Activated B cell treated with CpG ODN at 0.5 μM for 24 hours (primary cell): ENCODE data around the gene LIMS2. TPM values are rescaled to one million over a fixed set of nuclear protein-coding genes. Genes with fewer than 3 reads are reported as not detected.

Experiments used
- ATAC-seq: fragments of 200-7000 bp; cut with Tn5 transposase; one replicate; pipeline ENCODE4 v1.10.0; 2021; ENCODE audit warnings: low read depth, mild to moderate bottlenecking, moderate library complexity
- CTCF ChIA-PET: fragments of 350-600 bp; sonication (Branson Sonifier 250); formaldehyde crosslinking; loops from one replicate; lab custom pipeline; 2021; ENCODE audit warnings: antibody characterized with exemption; lab: Charles Lee
- POLR2A ChIA-PET: fragments of 350-600 bp; sonication (Branson Sonifier 250); formaldehyde crosslinking; loops from one replicate; lab custom pipeline; 2021; ENCODE audit warnings: antibody characterized with exemption; lab: Charles Lee
- DNase-seq: peaks from one replicate; pipeline ENCODE4 v3.0.0; 2022
- H3K27ac Mint-ChIP-seq: one replicate; pipeline ENCODE4 v1.8.0; 2020; ENCODE audit warnings: mixed read lengths
- H3K27me3 Mint-ChIP-seq: one replicate; pipeline ENCODE4 v1.8.0; 2021; ENCODE audit warnings: mixed read lengths
- H3K36me3 Mint-ChIP-seq: one replicate; pipeline ENCODE4 v1.8.0; 2021; ENCODE audit warnings: low read depth, mixed read lengths
- H3K4me1 Mint-ChIP-seq: one replicate; pipeline ENCODE4 v1.8.0; 2021; ENCODE audit warnings: mixed read lengths
- H3K4me3 Mint-ChIP-seq: one replicate; pipeline ENCODE4 v1.8.0; 2020; ENCODE audit warnings: mild to moderate bottlenecking, mixed read lengths
- H3K9me3 Mint-ChIP-seq: one replicate; pipeline ENCODE4 v1.8.0; 2020; ENCODE audit warnings: mixed read lengths
- intact Hi-C: fragments of 100-400 bp; cut with micrococcal nuclease; formaldehyde crosslinking; loops from one replicate; pipeline ENCODE4 v1.15.1; 2024
- total RNA-seq: library from RNA; stranded (reverse); gene quantifications from 2 replicates; pipeline ENCODE4 v1.2.3, GENCODE V29; 2022
- TF ChIP-seq, protein P1 (sequence below): fragments of 200-600 bp; IDR thresholded peaks from one replicate; pipeline ENCODE4 v1.8.0; 2022; ENCODE audit warnings: antibody characterized with exemption, mild to moderate bottlenecking

LIMS2 gene
- total RNA-seq, 1 donor from 2014 or later, result 5.3 TPM

DNA sequence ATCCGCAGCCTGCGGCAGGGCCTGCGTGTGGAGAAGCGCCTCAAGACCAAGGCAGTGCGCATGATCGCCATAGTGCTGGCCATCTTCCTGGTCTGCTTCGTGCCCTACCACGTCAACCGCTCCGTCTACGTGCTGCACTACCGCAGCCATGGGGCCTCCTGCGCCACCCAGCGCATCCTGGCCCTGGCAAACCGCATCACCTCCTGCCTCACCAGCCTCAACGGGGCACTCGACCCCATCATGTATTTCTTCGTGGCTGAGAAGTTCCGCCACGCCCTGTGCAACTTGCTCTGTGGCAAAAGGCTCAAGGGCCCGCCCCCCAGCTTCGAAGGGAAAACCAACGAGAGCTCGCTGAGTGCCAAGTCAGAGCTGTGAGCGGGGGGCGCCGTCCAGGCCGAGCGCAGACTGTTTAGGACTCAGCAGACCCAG lies 23.9 kb downstream of the LIMS2 start:
- DNase-seq (no peak), ATAC-seq (no peak)
- intact Hi-C loops, result no loop called here
- no peaks in the 10 kb centered on the region for H3K9me3 Mint-ChIP-seq
- no peak overlapping the region for H3K27ac Mint-ChIP-seq
- peaks cover 61% of the 10 kb centered on the region for H3K4me1 Mint-ChIP-seq
- no peaks in the 10 kb centered on the region for H3K27me3 Mint-ChIP-seq
- ChIA-PET CTCF (interaction anchor here (1.2 to 11.3 kb wide), 2 partner anchors 11 to 58 kb away, joined by 3 to 289 read pairs; no protein-coding TSS in a partner anchor), POLR2A (interaction anchor here (1.5 to 4.5 kb wide), 3 partner anchors 19 to 60 kb away, joined by 5 to 34 read pairs (median 7); partner anchors contain the start of gene SFT2D3)
- H3K4me3 Mint-ChIP-seq, result no peak overlapping the region
- no peaks in the 10 kb centered on the region for H3K36me3 Mint-ChIP-seq
- TF ChIP-seq, protein P1, sequence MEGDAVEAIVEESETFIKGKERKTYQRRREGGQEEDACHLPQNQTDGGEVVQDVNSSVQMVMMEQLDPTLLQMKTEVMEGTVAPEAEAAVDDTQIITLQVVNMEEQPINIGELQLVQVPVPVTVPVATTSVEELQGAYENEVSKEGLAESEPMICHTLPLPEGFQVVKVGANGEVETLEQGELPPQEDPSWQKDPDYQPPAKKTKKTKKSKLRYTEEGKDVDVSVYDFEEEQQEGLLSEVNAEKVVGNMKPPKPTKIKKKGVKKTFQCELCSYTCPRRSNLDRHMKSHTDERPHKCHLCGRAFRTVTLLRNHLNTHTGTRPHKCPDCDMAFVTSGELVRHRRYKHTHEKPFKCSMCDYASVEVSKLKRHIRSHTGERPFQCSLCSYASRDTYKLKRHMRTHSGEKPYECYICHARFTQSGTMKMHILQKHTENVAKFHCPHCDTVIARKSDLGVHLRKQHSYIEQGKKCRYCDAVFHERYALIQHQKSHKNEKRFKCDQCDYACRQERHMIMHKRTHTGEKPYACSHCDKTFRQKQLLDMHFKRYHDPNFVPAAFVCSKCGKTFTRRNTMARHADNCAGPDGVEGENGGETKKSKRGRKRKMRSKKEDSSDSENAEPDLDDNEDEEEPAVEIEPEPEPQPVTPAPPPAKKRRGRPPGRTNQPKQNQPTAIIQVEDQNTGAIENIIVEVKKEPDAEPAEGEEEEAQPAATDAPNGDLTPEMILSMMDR, result no peak

GRCh38 chr2:127650785-127651380 lies 24.4 kb downstream of the LIMS2 start:
- H3K4me3 Mint-ChIP-seq, result no peak overlapping the region

GRCh38 chr2:127650041-127650784 lies 25.1 kb downstream of the LIMS2 start:
- H3K27me3 Mint-ChIP-seq, result no peaks in the 10 kb centered on the region
- H3K4me3 Mint-ChIP-seq, result no peak overlapping the region
- CTCF ChIA-PET, result interaction anchor here (0.6 to 11.3 kb wide), 16 partner anchors 10 to 161 kb away, joined by 3 to 289 read pairs (median 4); partner anchors contain the start of gene IWS1
- H3K36me3 Mint-ChIP-seq, result no peaks in the 10 kb centered on the region
- no peak overlapping the region for H3K27ac Mint-ChIP-seq
- intact Hi-C loops, result no loop called here
- H3K4me1 Mint-ChIP-seq, result peaks cover 63% of the 10 kb centered on the region
- POLR2A ChIA-PET, result interaction anchor here (0.9 to 4.5 kb wide), 7 partner anchors 8 to 59 kb away, joined by 3 to 34 read pairs (median 5); partner anchors contain the start of gene SFT2D3
- no peak for DNase-seq
- peak; percentile 23 for ATAC-seq
- H3K9me3 Mint-ChIP-seq, result no peaks in the 10 kb centered on the region
- TF ChIP-seq, protein P1, result no peak

More at GRCh38 chr2:127650785-127651380, 24.4 kb downstream of the LIMS2 start:
- H3K27me3 Mint-ChIP-seq, result no peaks in the 10 kb centered on the region
- ChIA-PET CTCF (interaction anchor here (1.0 to 11.3 kb wide), 8 partner anchors 22 to 161 kb away, joined by 3 to 289 read pairs (median 5); partner anchors contain the start of gene IWS1), POLR2A (interaction anchor here (1.5 to 4.5 kb wide), 4 partner anchors 11 to 60 kb away, joined by 5 to 34 read pairs (median 6); partner anchors contain the start of gene SFT2D3)
- H3K9me3 Mint-ChIP-seq, result no peaks in the 10 kb centered on the region
- intact Hi-C loops, result no loop called here
- H3K27ac Mint-ChIP-seq, result no peak overlapping the region
- no peaks in the 10 kb centered on the region for H3K36me3 Mint-ChIP-seq
- ATAC-seq (no peak), DNase-seq (no peak)
- TF ChIP-seq, protein P1, result no peak
- peaks cover 63% of the 10 kb centered on the region for H3K4me1 Mint-ChIP-seq

DNA sequence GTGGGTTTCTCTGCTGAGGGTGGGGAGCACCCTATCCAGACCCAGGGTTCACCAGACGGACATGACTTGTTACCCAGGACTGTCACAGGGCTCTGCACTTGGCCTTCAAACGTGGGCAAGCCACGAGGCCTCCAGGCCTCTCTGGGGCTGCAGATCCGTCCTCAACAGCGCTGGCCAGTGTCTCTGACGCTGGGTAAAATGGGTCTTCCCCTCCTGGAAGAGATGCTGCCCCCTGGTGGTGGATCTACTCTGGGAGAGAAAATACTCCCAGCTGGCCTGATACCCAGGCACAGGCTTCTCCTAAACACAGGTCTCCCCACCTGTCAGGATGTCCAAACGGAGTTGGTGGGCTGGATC lies 25.7 kb downstream of the LIMS2 start:
- Mint-ChIP-seq H3K27ac (no peak overlapping the region), H3K4me3 (peak overlapping the region; percentile 52), H3K27me3 (no peaks in the 10 kb centered on the region), H3K36me3 (no peaks in the 10 kb centered on the region), H3K9me3 (no peaks in the 10 kb centered on the region), H3K4me1 (peaks cover 63% of the 10 kb centered on the region)
- ChIA-PET POLR2A (interaction anchor here (0.9 to 4.5 kb wide), 6 partner anchors 8 to 58 kb away, joined by 3 to 34 read pairs (median 5); partner anchors contain the start of gene SFT2D3), CTCF (interaction anchor here (0.6 to 11.3 kb wide), 17 partner anchors 9 to 162 kb away, joined by 3 to 289 read pairs (median 4); partner anchors contain the start of gene IWS1)
- peak; percentile 80 for ATAC-seq
- intact Hi-C loops, result loop anchor here (1.0 to 2.0 kb wide), 5 partner anchors 17 to 123 kb away; partner anchors contain the start of genes IWS1 and SFT2D3
- TF ChIP-seq, protein P1, result no peak
- peak; percentile 68 for DNase-seq
